ENCODE results near the gene PAGE5. TPM values are rescaled to one million over a fixed set of nuclear protein-coding genes. Genes with fewer than 3 reads are reported as not detected.

PAGE5 gene
- total RNA-seq, 1 donor from 2014 or later: not detected

DNA sequence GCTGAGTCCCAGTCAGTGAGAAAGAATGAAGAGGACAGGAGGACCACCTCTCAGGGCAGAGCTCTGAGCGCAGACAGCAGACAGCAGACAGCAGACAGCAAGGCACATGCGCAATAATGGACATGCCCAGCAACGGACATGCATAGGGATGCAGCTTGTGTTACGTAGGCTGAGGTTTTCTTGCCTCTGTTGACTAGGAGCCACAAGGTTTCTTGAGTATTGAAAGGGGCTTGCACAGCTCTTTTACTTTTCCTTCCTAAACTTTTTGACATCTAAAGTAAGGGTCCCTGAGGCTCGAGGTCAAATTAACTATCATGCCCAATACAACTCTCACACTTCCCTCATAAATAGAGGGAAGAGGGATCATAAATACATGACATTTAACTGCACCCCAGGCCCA, 44.7 kb downstream of the PAGE5 start, which contains the start of gene PAGE3:
PAGE3 (minus strand) TSS at position 101 of the 400 bp plus-strand sequence. CDS start 1,013 bp downstream, outside the sequence.
- TF ChIP-seq, protein P1, sequence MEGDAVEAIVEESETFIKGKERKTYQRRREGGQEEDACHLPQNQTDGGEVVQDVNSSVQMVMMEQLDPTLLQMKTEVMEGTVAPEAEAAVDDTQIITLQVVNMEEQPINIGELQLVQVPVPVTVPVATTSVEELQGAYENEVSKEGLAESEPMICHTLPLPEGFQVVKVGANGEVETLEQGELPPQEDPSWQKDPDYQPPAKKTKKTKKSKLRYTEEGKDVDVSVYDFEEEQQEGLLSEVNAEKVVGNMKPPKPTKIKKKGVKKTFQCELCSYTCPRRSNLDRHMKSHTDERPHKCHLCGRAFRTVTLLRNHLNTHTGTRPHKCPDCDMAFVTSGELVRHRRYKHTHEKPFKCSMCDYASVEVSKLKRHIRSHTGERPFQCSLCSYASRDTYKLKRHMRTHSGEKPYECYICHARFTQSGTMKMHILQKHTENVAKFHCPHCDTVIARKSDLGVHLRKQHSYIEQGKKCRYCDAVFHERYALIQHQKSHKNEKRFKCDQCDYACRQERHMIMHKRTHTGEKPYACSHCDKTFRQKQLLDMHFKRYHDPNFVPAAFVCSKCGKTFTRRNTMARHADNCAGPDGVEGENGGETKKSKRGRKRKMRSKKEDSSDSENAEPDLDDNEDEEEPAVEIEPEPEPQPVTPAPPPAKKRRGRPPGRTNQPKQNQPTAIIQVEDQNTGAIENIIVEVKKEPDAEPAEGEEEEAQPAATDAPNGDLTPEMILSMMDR (IDR thresholded peaks at IDR 0.05; ENCODE audit: unreplicated experiment): no peak
- Mint-ChIP-seq H3K4me3 (ENCODE audit: low read depth) (no peak within 1 kb of the TSS), H3K27ac (no peak within 1 kb of the TSS), H3K9me3 (ENCODE audit: low read depth) (peaks cover 23% of the 10 kb centered on the region), H3K27me3 (no peaks in the 10 kb centered on the region), H3K4me1 (ENCODE audit: low read depth) (no peaks in the 10 kb centered on the region), H3K36me3 (ENCODE audit: insufficient read depth) (no peaks in the 10 kb centered on the region)
- no peak for DNase-seq (ENCODE audit: low spot score, unreplicated experiment)

Other genes starting within 250 kb of the PAGE5 start
- 0.77 and 0.82 TPM in 2 replicates for gene PFKFB1, start 226.2 kb upstream of the PAGE5 start, total RNA-seq
- 18.5 and 21.4 TPM in 2 replicates for gene APEX2, start 220.0 kb upstream of the PAGE5 start, total RNA-seq
- gene ALAS2, start 189.4 kb upstream of the PAGE5 start, total RNA-seq: not detected in 2 replicates
- gene PAGE2B, start 145.3 kb upstream of the PAGE5 start, total RNA-seq: not detected in 2 replicates
- not detected in 2 replicates for gene PAGE2, start 131.3 kb upstream of the PAGE5 start, total RNA-seq
- gene PAGE3, start 44.6 kb downstream of the PAGE5 start, total RNA-seq: not detected in 2 replicates
- gene MAGEH1, start 231.8 kb downstream of the PAGE5 start, total RNA-seq: 28.3 and 33.6 TPM in 2 replicates

All from progenitor cell of endocrine pancreas (in vitro differentiated cells).